ENCODE measurements around the gene ZNF684. TPM values are rescaled to one million over a fixed set of nuclear protein-coding genes. Genes with fewer than 3 reads are reported as not detected.
A peak's percentile ranks its signal among the peaks of the same experiment; 100 is the strongest.

ZNF684 gene
- total and polyA plus RNA-seq, 9 of the 15 experiments (the other 6 are each of a cell fraction or from before 2014, with no cell fraction given): 4.8 to 8.8 (median 5.5) TPM

DNA sequence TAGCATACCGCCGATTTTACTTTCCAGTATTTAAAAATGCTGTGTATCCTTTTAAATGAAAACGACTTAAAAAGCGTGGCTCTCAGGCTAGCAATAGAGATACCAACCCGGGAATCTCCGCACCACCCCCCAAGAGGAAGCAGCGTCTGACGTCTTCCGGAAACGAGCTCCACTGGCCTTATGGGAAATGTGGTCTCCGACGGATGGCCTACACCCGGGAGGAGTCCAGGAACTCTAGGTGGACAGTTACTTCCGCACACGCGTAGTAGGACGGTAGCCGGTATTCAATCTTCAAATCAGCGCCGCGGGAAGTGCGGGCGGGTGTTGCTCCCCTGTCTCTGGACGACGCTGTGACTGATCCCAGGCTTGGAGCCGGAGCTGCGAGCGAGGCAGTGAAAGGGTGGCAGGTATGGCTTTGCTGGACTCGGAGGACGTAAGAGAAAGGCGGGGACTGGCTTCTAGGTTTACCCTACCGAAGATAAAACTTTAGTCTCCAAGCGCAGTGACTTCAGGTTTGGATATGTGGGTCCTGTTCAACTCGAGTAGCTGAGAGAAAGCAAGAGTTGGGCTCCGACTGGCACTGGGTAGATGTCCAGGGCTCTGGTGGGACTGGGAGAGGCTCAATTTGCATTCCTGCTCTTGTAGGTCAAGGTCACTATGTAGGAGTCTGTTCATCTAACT is at the start of gene ZNF684 (continued):
- TF ChIP-seq ATF6 (CRISPR knock-in tag; IDR thresholded peaks at IDR 0.05) (0 out of 2 replicates have a peak, but pooled peaks have one; percentile 34), NCOA1 (IDR thresholded peaks at IDR 0.05; ENCODE audit: low read depth) (no peak), PTTG1 (tag; IDR thresholded peaks at IDR 0.05; ENCODE audit: low read depth) (no peak), SMAD4 (CRISPR knock-in tag; conservative IDR thresholded peaks at IDR 0.05) (no peak; the same call in 1 of the 2 replicates), BRCA1 (IDR thresholded peaks at IDR 0.05) (no peak), BRCA1 (CRISPR knock-in tag; IDR thresholded peaks at IDR 0.05) (no peak), RNF2 (IDR thresholded peaks at IDR 0.05) (peak; percentile 47; the same call in 1 of the 2 replicates), ZNF124 (CRISPR knock-in tag; IDR thresholded peaks at IDR 0.05) (no peak), KDM4B (IDR thresholded peaks at IDR 0.05; ENCODE audit: borderline replicate concordance in 2 of 2, low read depth in 1 of 2) (peak in 1 of 2 experiments; percentile 72; a peak in 2 of 4 replicates), ZNF79 (CRISPR knock-in tag; IDR thresholded peaks at IDR 0.05; ENCODE audit: low read depth) (no peak), BRF1 (IDR thresholded peaks at IDR 0.05; ENCODE audit: borderline replicate concordance, extremely low read depth, insufficient read length) (no peak), ZNF561 (CRISPR knock-in tag; conservative IDR thresholded peaks at IDR 0.05) (no peak), TGIF2 (CRISPR knock-in tag; IDR thresholded peaks at IDR 0.05) (no peak), DMBX1 (CRISPR knock-in tag; IDR thresholded peaks at IDR 0.05; ENCODE audit: borderline replicate concordance) (0 out of 2 replicates have a peak, but pooled peaks have one; percentile 19), CHCHD3 (CRISPR knock-in tag; IDR thresholded peaks at IDR 0.05) (no peak), MXI1 (IDR thresholded peaks at IDR 0.05; ENCODE audit: low read depth, low read length) (peak; percentile 8; the same call in 1 of the 2 replicates), CREB3 (tag; conservative IDR thresholded peaks at IDR 0.05; ENCODE audit: low read depth) (no peak), IFI16 (CRISPR knock-in tag; IDR thresholded peaks at IDR 0.05) (no peak)
- TF ChIP-seq, protein P1, sequence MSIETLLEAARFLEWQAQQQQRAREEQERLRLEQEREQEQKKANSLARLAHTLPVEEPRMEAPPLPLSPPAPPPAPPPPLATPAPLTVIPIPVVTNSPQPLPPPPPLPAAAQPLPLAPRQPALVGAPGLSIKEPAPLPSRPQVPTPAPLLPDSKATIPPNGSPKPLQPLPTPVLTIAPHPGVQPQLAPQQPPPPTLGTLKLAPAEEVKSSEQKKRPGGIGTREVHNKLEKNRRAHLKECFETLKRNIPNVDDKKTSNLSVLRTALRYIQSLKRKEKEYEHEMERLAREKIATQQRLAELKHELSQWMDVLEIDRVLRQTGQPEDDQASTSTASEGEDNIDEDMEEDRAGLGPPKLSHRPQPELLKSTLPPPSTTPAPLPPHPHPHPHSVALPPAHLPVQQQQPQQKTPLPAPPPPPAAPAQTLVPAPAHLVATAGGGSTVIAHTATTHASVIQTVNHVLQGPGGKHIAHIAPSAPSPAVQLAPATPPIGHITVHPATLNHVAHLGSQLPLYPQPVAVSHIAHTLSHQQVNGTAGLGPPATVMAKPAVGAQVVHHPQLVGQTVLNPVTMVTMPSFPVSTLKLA (conservative IDR thresholded peaks at IDR 0.05): peak; percentile 69 to 82
- TF ChIP-seq, protein P2, sequence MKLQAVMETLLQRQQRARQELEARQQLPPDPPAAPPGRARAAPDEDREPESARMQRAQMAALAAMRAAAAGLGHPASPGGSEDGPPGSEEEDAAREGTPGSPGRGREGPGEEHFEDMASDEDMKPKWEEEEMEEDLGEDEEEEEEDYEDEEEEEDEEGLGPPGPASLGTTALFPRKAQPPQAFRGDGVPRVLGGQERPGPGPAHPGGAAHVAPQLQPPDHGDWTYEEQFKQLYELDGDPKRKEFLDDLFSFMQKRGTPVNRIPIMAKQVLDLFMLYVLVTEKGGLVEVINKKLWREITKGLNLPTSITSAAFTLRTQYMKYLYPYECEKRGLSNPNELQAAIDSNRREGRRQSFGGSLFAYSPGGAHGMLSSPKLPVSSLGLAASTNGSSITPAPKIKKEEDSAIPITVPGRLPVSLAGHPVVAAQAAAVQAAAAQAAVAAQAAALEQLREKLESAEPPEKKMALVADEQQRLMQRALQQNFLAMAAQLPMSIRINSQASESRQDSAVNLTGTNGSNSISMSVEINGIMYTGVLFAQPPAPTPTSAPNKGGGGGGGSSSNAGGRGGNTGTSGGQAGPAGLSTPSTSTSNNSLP (IDR thresholded peaks at IDR 0.05; ENCODE audit: borderline replicate concordance, low read depth, low read length): no peak

Data from K562 (cell line).